HEK293 (cell line): ENCODE measurements around the gene FIGN.

Experiments used
- CTCF ChIP-seq: fragments of 450-650 bp; formaldehyde crosslinking; IDR thresholded peaks from 2 replicates; pipeline ENCODE4 v1.5.1; 2016; ENCODE audit warnings: missing biosample characterization, missing genetic modification characterization
- KLF16 ChIP-seq: fragments of 450-650 bp; formaldehyde crosslinking; IDR thresholded peaks from 2 replicates; pipeline ENCODE4 v1.5.1; 2017; ENCODE audit warnings: missing biosample characterization, missing genetic modification characterization
- KLF9 ChIP-seq: fragments of 450-650 bp; formaldehyde crosslinking; IDR thresholded peaks from 2 replicates; pipeline ENCODE4 v1.5.1; 2016; ENCODE audit warnings: missing biosample characterization, missing genetic modification characterization, low read depth
- RBAK ChIP-seq: fragments of 450-650 bp; formaldehyde crosslinking; IDR thresholded peaks from 2 replicates; pipeline ENCODE4 v1.5.1; 2016; ENCODE audit warnings: missing biosample characterization, missing genetic modification characterization
- ZNF133 ChIP-seq: fragments of 450-650 bp; formaldehyde crosslinking; IDR thresholded peaks from 2 replicates; pipeline ENCODE4 v1.5.1; 2016; ENCODE audit warnings: missing biosample characterization, missing genetic modification characterization
- ZNF501 ChIP-seq: fragments of 450-650 bp; formaldehyde crosslinking; IDR thresholded peaks from 2 replicates; pipeline ENCODE4 v1.5.1; 2016; ENCODE audit warnings: missing biosample characterization, missing genetic modification characterization
- ZNF530 ChIP-seq: fragments of 450-650 bp; formaldehyde crosslinking; IDR thresholded peaks from 2 replicates; pipeline ENCODE4 v1.5.1; 2016; ENCODE audit warnings: low read depth, missing biosample characterization, missing genetic modification characterization
- ZNF610 ChIP-seq: fragments of 450-650 bp; formaldehyde crosslinking; IDR thresholded peaks from 2 replicates; pipeline ENCODE4 v1.5.1; 2016; ENCODE audit warnings: missing biosample characterization, missing genetic modification characterization, borderline replicate concordance
- TF ChIP-seq, protein P1 (sequence below): fragments of 450-650 bp; formaldehyde crosslinking; IDR thresholded peaks from 2 replicates; pipeline ENCODE4 v1.5.1; 2017; ENCODE audit warnings: missing biosample characterization, missing genetic modification characterization
- TF ChIP-seq, protein P2 (sequence below): fragments of 450-650 bp; formaldehyde crosslinking; IDR thresholded peaks from 2 replicates; pipeline ENCODE4 v1.5.1; 2016; ENCODE audit warnings: missing biosample characterization, missing genetic modification characterization

DNA sequence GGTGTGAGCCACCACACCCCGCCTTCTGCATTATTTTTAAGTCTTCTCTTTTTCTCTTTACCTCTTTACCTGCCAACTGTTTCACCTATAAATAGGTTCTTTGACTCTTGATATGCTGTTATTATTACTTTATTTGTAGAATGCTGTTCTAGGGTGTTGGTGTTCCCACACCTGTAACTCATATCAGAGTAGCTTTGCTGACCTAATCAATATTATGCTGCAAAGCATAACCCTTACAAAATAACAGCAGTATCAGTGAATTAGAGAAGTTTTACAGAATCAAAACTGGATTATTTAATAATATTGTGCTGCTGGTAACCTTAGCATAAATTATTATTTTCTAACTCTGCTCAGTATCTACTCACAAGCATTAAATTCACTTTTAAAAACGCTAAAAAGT lies 161.5 kb downstream of the FIGN start:
- TF ChIP-seq, protein P1, sequence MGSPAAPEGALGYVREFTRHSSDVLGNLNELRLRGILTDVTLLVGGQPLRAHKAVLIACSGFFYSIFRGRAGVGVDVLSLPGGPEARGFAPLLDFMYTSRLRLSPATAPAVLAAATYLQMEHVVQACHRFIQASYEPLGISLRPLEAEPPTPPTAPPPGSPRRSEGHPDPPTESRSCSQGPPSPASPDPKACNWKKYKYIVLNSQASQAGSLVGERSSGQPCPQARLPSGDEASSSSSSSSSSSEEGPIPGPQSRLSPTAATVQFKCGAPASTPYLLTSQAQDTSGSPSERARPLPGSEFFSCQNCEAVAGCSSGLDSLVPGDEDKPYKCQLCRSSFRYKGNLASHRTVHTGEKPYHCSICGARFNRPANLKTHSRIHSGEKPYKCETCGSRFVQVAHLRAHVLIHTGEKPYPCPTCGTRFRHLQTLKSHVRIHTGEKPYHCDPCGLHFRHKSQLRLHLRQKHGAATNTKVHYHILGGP (tag by site-specific recombination) = no peak
- no peak for TF ChIP-seq ZNF133
- TF ChIP-seq CTCF (tag by site-specific recombination) = no peak
- no peak for TF ChIP-seq RBAK (tag by site-specific recombination)
- TF ChIP-seq ZNF530 (tag by site-specific recombination) = no peak
- TF ChIP-seq, protein P2, sequence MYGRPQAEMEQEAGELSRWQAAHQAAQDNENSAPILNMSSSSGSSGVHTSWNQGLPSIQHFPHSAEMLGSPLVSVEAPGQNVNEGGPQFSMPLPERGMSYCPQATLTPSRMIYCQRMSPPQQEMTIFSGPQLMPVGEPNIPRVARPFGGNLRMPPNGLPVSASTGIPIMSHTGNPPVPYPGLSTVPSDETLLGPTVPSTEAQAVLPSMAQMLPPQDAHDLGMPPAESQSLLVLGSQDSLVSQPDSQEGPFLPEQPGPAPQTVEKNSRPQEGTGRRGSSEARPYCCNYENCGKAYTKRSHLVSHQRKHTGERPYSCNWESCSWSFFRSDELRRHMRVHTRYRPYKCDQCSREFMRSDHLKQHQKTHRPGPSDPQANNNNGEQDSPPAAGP (tag by site-specific recombination) = no peak
- no peak for TF ChIP-seq KLF16
- no peak for TF ChIP-seq ZNF610 (tag by site-specific recombination)
- TF ChIP-seq KLF9 (tag by site-specific recombination) = no peak
- TF ChIP-seq ZNF501 (tag by site-specific recombination) = no peak
